Adrenal gland (tissue), 12 donors: ENCODE measurements around the gene CCDC187. TPM values are rescaled to one million over a fixed set of nuclear protein-coding genes. Genes with fewer than 3 reads are reported as not detected.
A peak's percentile ranks its signal among the peaks of the same experiment; 100 is the strongest.

Experiments
- DNase-seq, 7 donors: peaks; one replicate each; pipeline ENCODE4 v3.0.0-alpha.2; 2019 to 2020
- H3K27ac ChIP-seq, 5 donors: fragments of 200-600 bp; sonication (generic) in 4 of 5; 1 replicate in 3 of 5; 2 replicates in 2 of 5; pipeline versions ENCODE4 v1.5.1 to v1.8.0; 2016 to 2020; ENCODE audit warnings: mild to moderate bottlenecking in 1 of 5
- H3K27me3 ChIP-seq: fragments of 200-600 bp; 2 replicates; pipeline ENCODE4 v1.8.0; 2021
- H3K36me3 ChIP-seq, 2 donors: fragments of 200-600 bp; replicated peaks in 1 of 2; 1 replicate in 1 of 2; 2 replicates in 1 of 2; pipeline versions ENCODE4 v1.5.1 to v1.8.0; 2018 to 2022
- H3K4me1 ChIP-seq, 2 donors: fragments of 200-600 bp; replicated peaks in 1 of 2; 1 replicate in 1 of 2; 2 replicates in 1 of 2; pipeline versions ENCODE4 v1.5.1 to v1.8.0; 2018 to 2021
- H3K4me3 ChIP-seq, 4 donors: fragments of 200-600 bp; sonication (generic) in 3 of 4; one replicate each; pipeline ENCODE4 v1.5.1; 2016 to 2018
- H3K9me3 ChIP-seq, 3 donors: fragments of 200-600 bp; sonication (generic) in 1 of 3; replicated peaks in 1 of 3; 1 replicate in 2 of 3; 2 replicates in 1 of 3; pipeline versions ENCODE4 v1.5.1 to v1.8.0; 2016 to 2021
- POLR2A ChIP-seq, 2 donors: fragments of 450-650 bp; IDR thresholded peaks; one replicate each; pipeline ENCODE4 v1.6.1; 2017; ENCODE audit warnings: antibody characterized with exemption in 2 of 2, mild to moderate bottlenecking in 2 of 2, moderate library complexity in 1 of 2
- WGBS, 4 donors: extraction: QIAGEN DNeasy Blood & Tissue Kit in 2 of 4; methylation state at CpG; one replicate each; pipeline versions ENCODE4 v1.1.5 to v1.1.7; 2013 to 2017; 5-methylcytosine and 5-hydroxymethylcytosine counted together
- intact Hi-C, 2 donors: fragments of 100-400 bp; cut with DNase I; formaldehyde crosslinking; loops; one replicate each; pipeline versions ENCODE4 v1.14.1 to v1.15.0; 2022 to 2023
- polyA plus RNA-seq, 3 donors: library from polyadenylated mRNA; stranded (reverse); fragments of 200-250 nt in 2 of 3; fragments of 350-450 nt in 1 of 3; fragmentation: Illumina TruSeq in 1 of 3; extraction: RNeasy Lipid Tissue Mini Kit (QIAGEN cat#74804) in 1 of 3; gene quantifications; one replicate each; pipeline ENCODE4 v1.2.3, GENCODE V29; 2013 to 2014
- total RNA-seq, 9 donors: library from RNA; depleted of rRNA in 4 of 9; stranded (reverse); fragments of >200 nt in 4 of 9; fragments of 120-200 nt in 1 of 9; fragmentation: NEBNext Ultra II Directional in 1 of 9; extraction: Animal tissue kit (Norgen Biotek cat#: 25700) in 1 of 9; gene quantifications; one replicate each; pipeline versions ENCODE4 v1.1.0 to v1.2.4, GENCODE V29; 2013 to 2023
- TF ChIP-seq, protein P1 (sequence below), 6 experiments: fragments of 450-650 bp in 4 of 6; fragments of 200-600 bp in 2 of 6; sonication (generic) in 1 of 6; IDR thresholded peaks; 1 replicate in 5 of 6; 2 replicates in 1 of 6; pipeline versions ENCODE4 v1.5.1 to v1.8.0; 2016 to 2021; ENCODE audit warnings: antibody characterized with exemption in 6 of 6, mild to moderate bottlenecking in 2 of 6, moderate library complexity in 1 of 6
- donor health status: healthy with polysubstance abuse.
- donor health status: Bipolar disorder and iron deficiency.
- donor health status: DM: yes; HTN: yes; CAD: no.
- donor health status: DM: no; HTN: no; CAD: no.
- donor health status: DM: no; HTN: no; CAD: no.
- donor health status: DM: yes; HTN: yes; CAD: no.

The CCDC187 gene
- total and polyA plus RNA-seq, 12 donors, result under 0.01 to 0.44 (median 0.08) TPM; not detected in 1

DNA sequence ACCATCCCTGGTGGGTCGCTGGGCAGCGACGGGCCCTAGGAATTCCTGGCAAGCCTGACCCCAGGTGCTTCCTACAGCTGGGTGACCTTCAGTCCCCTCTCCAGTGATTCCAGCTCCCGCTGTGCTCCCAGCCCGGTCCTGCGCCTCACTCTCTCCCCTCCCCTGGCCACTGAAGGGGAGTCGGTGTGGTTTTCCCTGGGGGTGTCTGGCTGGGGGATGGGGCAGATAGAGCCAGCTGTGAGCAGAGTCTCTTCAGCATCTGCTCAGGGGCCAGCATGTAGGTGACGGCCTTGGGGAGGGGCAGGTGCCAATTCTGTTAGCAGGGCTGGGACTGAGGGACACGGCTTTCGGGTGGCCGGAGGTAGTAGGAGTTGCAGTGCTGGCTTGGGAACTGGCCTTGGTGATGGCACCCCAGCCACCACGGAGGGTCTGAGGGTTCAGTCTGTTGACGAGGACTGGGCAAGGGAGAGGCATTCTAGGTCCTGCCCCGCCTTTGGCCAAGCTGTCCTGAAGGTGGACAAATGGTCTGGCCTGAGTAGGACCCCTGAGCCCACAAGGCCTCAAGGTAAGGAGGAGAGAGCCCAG, 26.6 kb upstream of the CCDC187 start:
- intact Hi-C loops, result no loop called here
- Histone ChIP-seq H3K36me3 (no peaks in the 10 kb centered on the region), H3K27ac (no peak overlapping the region), H3K4me3 (no peak overlapping the region), H3K4me1 (peaks cover 5 to 26% of the 10 kb centered on the region in 2 donors), H3K9me3 (no peaks in the 10 kb centered on the region), H3K27me3 (no peaks in the 10 kb centered on the region)
- 81 to 93% (median 89%) methylated on average over 5 to 14 of the region's 14 CpGs for WGBS, 4 donors
- DNase-seq, result no peak
- no peak for TF ChIP-seq POLR2A (IDR thresholded peaks at IDR 0.05)
- TF ChIP-seq, protein P1, sequence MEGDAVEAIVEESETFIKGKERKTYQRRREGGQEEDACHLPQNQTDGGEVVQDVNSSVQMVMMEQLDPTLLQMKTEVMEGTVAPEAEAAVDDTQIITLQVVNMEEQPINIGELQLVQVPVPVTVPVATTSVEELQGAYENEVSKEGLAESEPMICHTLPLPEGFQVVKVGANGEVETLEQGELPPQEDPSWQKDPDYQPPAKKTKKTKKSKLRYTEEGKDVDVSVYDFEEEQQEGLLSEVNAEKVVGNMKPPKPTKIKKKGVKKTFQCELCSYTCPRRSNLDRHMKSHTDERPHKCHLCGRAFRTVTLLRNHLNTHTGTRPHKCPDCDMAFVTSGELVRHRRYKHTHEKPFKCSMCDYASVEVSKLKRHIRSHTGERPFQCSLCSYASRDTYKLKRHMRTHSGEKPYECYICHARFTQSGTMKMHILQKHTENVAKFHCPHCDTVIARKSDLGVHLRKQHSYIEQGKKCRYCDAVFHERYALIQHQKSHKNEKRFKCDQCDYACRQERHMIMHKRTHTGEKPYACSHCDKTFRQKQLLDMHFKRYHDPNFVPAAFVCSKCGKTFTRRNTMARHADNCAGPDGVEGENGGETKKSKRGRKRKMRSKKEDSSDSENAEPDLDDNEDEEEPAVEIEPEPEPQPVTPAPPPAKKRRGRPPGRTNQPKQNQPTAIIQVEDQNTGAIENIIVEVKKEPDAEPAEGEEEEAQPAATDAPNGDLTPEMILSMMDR (IDR thresholded peaks at IDR 0.05), result no peak

DNA sequence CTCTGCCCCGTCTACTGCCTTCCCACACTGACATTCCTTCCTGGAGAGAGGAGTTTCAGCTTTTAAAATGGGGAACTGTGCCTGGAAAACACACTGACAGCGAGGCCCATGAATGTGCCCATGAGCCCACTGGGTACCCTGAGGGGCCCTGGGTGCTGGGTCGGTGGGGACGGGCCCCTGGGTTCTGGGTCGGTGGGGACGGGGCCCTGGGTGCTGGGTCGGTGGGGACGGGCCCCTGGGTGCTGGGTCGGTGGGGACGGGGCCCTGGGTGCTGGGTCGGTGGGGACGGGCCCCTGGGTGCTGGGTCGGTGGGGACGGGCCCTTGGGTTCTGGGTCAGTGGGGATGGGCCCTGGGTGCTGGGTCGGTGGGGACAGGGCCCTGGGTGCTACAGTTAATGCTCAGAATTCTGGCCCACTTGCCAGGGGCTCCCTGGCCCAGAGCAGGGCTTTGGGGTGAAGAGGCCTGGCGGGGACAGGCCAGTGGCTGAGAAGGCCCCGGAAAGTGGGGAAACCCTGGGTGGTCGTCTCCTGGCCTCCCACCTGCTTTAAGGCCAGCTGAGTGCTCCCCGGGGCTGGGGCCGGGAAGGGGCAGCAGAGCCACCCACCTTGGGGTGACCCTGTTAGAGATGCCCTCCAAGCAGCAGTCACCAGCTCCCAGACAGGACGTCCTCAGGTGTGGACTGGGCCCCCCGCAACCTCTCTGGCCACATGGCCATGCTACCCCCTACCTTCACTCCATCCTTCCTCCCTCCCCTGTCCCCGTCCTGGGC, 25.9 kb upstream of the CCDC187 start:
- Histone ChIP-seq H3K27me3 (no peaks in the 10 kb centered on the region), H3K4me1 (peaks cover 5 to 26% of the 10 kb centered on the region in 2 donors), H3K9me3 (no peaks in the 10 kb centered on the region), H3K36me3 (no peaks in the 10 kb centered on the region), H3K4me3 (no peak overlapping the region), H3K27ac (no peak overlapping the region)
- intact Hi-C loops, result no loop called here
- no peak for TF ChIP-seq POLR2A (IDR thresholded peaks at IDR 0.05)
- TF ChIP-seq, protein P1 (IDR thresholded peaks at IDR 0.05), result no peak
- DNase-seq, result no peak
- 88 to 94% (median 89%) methylated on average over 7 to 23 of the region's 23 CpGs for WGBS, 4 donors

DNA sequence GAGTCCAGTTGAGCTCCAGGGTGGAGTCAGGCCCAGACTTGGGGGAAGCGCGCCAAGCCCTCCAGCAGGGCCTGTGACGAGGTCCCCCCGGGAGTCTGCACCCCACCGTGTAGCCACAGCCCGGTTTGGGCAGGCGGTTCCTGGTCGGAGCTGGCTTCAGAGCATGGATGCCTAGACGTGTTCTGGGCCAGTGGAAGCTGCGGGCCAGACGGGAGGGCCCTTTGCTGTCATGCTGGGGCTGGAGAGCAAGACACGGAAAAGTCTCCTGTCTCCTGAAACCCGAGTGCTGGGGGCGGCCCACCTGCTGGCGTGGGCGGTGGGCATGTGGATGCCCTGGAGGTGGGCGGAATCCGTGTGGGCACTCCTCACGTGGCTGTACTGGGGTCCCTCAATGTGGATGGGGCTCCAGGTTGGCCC, 25.3 kb upstream of the CCDC187 start:
- no peak for DNase-seq

DNA sequence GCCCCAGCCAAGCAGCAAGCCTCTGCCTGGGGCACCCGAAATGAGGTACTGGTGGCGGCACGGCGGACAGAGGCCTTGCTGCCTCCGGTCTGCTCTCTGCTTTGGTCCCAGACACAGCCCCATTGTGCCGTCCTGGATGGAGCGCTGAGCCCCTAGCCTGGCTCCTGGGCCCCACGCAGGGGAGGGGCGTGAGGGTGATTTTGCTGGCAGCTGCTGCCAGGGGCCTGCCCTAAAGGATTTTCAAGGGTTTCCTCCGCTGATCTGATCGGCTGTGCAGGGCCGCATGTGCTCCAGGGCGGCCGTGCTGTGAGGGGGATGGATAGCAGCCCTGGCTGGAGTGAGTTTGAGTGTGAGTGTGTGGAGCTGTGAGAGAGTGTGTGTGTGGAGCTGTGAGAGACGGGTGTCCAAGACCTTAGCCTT, 24.7 kb upstream of the CCDC187 start:
- Histone ChIP-seq H3K27me3 (no peaks in the 10 kb centered on the region), H3K4me3 (peak overlapping the region in 1 of 4 donors; percentile 93), H3K9me3 (no peaks in the 10 kb centered on the region), H3K4me1 (peaks cover 5 to 26% of the 10 kb centered on the region in 2 donors), H3K36me3 (no peaks in the 10 kb centered on the region), H3K27ac (peak overlapping the region in 2 of 5 donors; percentile 73 to 84)
- peak in 1 of 7 donors; percentile 57 for DNase-seq
- intact Hi-C loops, result no loop called here
- WGBS, 4 donors, result 13 to 45% (median 34%) methylated on average over 3 to 15 of the region's 15 CpGs
- TF ChIP-seq, protein P1 (IDR thresholded peaks at IDR 0.05), result no peak
- no peak for TF ChIP-seq POLR2A (IDR thresholded peaks at IDR 0.05)

More for the DNA sequence above, 25.3 kb upstream of the CCDC187 start:
- Histone ChIP-seq H3K4me1 (peaks cover 5 to 26% of the 10 kb centered on the region in 2 donors), H3K27ac (peak overlapping the region in 1 of 5 donors; percentile 84), H3K27me3 (no peaks in the 10 kb centered on the region), H3K4me3 (no peak overlapping the region), H3K9me3 (no peaks in the 10 kb centered on the region), H3K36me3 (no peaks in the 10 kb centered on the region)
- intact Hi-C loops, result no loop called here
- 75 to 81% (median 76%) methylated on average over 11 to 19 of the region's 19 CpGs; no CpG with 5 or more reads in 1 of the 4 donors for WGBS, 4 donors
- TF ChIP-seq POLR2A (IDR thresholded peaks at IDR 0.05), result no peak
- TF ChIP-seq, protein P1 (IDR thresholded peaks at IDR 0.05), result no peak
